ENCODE measurements around the gene ALB. TPM values are rescaled to one million over a fixed set of nuclear protein-coding genes. Genes with fewer than 3 reads are reported as not detected.

The ALB gene
- total RNA-seq, 1 donor from 2014 or later, result not detected

DNA sequence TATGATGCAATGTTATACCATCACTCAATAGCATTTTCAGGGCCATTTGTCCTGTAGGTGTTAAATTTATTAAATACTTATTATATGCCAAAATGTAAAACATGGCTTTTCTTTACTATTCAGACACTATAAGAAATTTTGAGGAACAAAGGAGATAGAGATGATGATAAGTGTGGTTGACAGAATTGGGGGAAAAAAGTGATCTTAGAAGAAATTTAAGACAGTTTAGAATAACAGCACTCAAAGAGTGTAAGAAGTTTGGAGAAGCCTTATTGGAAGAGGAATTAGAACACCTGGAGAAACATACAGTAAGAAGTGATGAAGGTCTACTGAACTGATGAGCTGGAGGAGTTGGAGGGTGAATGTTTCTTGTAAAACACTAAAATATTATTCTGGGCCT, 19.1 kb downstream of the ALB start:
- no peak for DNase-seq (ENCODE audit: low spot score)
- intact Hi-C loops (cut with DNase I), result no loop called here

GRCh38 chr4:73426666-73427065, 22.6 kb downstream of the ALB start:
- intact Hi-C loops (cut with DNase I), result no loop called here
- DNase-seq (ENCODE audit: low spot score), result no peak

DNA sequence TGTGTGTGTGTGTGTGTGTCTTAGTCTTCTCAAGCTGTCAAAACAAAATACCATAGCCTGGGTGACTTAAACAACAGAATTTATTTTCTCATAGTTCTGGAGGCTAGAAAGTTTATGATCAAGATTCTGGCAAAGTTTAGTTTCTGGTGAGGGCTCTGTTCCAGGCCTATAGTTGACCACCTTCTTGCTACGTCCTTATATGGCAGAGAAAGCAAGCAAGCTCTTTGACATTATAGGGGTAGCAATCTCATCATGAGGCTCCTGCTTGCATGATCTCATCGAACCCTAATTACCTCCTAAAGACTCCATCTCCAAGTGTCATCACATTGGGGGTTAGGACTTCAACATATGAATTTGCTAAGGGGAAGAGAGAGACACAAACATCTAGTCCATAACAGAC, 25.0 kb downstream of the ALB start:
- intact Hi-C loops (cut with DNase I), result no loop called here
- no peak for DNase-seq (ENCODE audit: low spot score)

DNA sequence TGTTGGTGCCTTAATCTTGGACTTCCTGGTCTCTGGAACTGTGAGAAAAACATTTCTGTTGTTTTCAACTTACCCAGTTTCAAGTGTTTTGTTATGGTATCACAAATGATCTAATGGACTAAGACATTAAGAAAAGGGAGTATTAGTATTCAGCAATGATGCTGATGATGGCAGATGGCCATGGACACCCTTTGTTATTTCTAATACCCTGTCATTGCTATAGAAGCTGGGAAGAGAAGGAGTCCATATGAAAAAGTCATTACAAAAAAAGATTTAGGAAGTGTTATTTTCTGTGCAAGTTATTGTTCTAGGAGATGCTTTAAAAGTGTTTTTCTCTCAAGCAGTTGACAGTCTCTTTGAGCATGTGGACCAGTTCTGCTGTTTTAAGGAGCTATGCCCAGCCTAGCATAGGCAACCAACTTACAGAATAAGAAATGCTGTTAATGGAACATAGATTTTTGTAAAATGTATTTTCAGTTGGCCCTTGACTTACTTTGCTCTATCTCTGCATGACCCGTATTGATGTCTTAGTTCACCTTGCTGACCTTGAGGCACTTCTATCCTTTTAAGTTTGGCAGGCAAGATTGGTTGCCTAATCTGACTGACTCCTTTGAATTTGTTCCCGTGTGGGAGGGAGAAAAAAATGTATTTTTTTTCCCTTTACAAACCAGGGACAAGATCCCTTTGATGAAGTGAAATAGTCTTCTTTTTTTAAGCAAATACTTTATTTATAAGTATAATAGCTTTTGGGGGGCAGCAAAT, 25.9 kb downstream of the ALB start:
- intact Hi-C loops (cut with DNase I), result no loop called here
- no peak for DNase-seq (ENCODE audit: low spot score)

DNA sequence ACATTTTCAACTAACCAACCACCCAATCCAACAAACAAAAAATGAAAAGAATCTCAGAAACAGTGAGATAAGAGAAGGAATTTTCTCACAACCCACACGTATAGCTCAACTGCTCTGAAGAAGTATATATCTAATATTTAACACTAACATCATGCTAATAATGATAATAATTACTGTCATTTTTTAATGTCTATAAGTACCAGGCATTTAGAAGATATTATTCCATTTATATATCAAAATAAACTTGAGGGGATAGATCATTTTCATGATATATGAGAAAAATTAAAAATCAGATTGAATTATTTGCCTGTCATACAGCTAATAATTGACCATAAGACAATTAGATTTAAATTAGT, 27.7 kb downstream of the ALB start:
- intact Hi-C loops (cut with DNase I), result no loop called here
- no peak for DNase-seq (ENCODE audit: low spot score)

DNA sequence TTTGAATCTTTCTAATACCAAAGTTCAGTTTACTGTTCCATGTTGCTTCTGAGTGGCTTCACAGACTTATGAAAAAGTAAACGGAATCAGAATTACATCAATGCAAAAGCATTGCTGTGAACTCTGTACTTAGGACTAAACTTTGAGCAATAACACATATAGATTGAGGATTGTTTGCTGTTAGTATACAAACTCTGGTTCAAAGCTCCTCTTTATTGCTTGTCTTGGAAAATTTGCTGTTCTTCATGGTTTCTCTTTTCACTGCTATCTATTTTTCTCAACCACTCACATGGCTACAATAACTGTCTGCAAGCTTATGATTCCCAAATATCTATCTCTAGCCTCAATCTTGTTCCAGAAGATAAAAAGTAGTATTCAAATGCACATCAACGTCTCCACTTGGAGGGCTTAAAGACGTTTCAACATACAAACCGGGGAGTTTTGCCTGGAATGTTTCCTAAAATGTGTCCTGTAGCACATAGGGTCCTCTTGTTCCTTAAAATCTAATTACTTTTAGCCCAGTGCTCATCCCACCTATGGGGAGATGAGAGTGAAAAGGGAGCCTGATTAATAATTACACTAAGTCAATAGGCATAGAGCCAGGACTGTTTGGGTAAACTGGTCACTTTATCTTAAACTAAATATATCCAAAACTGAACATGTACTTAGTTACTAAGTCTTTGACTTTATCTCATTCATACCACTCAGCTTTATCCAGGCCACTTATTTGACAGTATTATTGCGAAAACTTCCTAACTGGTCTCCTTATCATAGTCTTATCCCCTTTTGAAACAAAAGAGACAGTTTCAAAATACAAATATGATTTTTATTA, 28.3 kb downstream of the ALB start:
- intact Hi-C loops (cut with DNase I), result no loop called here
- no peak for DNase-seq (ENCODE audit: low spot score)

DNA sequence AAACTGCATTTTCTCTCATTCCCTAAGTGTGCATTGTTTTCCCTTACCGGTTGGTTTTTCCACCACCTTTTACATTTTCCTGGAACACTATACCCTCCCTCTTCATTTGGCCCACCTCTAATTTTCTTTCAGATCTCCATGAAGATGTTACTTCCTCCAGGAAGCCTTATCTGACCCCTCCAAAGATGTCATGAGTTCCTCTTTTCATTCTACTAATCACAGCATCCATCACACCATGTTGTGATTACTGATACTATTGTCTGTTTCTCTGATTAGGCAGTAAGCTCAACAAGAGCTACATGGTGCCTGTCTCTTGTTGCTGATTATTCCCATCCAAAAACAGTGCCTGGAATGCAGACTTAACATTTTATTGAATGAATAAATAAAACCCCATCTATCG, 29.1 kb downstream of the ALB start:
- no peak for DNase-seq (ENCODE audit: low spot score)
- intact Hi-C loops (cut with DNase I), result no loop called here

GRCh38 chr4:73434311-73434710, 30.2 kb downstream of the ALB start:
- no peak for DNase-seq (ENCODE audit: low spot score)
- intact Hi-C loops (cut with DNase I), result no loop called here

DNA sequence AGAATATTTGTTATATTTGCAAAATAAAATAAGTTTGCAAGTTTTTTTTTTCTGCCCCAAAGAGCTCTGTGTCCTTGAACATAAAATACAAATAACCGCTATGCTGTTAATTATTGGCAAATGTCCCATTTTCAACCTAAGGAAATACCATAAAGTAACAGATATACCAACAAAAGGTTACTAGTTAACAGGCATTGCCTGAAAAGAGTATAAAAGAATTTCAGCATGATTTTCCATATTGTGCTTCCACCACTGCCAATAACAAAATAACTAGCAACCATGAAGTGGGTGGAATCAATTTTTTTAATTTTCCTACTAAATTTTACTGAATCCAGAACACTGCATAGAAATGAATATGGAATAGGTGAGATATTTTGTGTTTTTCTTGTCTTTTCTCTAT, 31.9 kb downstream of the ALB start, which contains the start of gene AFP:
Gene AFP, plus strand, starts transcription at position 238 of the 400 bp plus-strand sequence. Its CDS starts 42 bp downstream, at position 280.
- DNase-seq (ENCODE audit: low spot score), result no peak
- intact Hi-C loops (cut with DNase I), result no loop called here

DNA sequence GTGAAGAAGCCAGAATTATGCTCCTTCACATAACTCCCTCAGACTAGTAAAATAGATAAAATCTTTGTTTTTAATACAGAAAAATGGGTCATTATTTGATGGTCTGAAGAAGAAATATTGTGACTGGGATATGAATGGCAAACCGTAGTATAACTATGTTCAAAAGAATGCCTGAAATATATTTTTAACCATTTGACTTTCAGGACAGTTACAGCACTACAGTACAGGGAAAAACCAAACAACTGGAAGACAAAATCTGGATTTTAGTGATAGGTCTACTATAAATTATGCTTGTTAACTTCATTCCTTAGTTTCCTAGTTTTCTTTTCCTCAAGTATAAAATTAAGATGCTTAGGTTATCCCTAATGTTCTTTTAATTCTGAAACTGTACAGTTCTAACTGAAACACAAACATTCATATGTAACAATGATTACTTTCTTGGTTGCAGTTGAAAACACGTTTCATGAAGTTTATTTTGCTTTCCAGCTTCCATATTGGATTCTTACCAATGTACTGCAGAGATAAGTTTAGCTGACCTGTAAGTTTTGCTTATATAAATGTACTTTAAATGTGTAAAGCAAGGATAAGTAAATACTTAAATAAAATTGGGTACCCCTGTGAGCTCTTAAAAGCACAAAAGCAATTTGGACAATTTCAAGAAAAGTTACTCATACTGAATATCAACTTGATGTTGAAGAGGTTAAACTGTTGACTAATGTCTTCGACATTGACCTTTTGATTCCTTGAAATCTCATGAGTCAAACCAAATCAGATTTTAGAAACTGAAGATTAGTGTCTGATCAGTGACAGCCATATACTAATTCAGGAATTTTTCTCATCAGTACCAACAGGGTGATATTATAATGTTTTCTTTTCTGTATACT, 32.8 kb downstream of the ALB start:
- no peak for DNase-seq (ENCODE audit: low spot score)
- intact Hi-C loops (cut with DNase I), result no loop called here

GRCh38 chr4:73437558-73437956, 33.5 kb downstream of the ALB start:
- no peak for DNase-seq (ENCODE audit: low spot score)
- intact Hi-C loops (cut with DNase I), result no loop called here

GRCh38 chr4:73438048-73438447, 34.0 kb downstream of the ALB start:
- no peak for DNase-seq (ENCODE audit: low spot score)
- intact Hi-C loops (cut with DNase I), result no loop called here

DNA sequence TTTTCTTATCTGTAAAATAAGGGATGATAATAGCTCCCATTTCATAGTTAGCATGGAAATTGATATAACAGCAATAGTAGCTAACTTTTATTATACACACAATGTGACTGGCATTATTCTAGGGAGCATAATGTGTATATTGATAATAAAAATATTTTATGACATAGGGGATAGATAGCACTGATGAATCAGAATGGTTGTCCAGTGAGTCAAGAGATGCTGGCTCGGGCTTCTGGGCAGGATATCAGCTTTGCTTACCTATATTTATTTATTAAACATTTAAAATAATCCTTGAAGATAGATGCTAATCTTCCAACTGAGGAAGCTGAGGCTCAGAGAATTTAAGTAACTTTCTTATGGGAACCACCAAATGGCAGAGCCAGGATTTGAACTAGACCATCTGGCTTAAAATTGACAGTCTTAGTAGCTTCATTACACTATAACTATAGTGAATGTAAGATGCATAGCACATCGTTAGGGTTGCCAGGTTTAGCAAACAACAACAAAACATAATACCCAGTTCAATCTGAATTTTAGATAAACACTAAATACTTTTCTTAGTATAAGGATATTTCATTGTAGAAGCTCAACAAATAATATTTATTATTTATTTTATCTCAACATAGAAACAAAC, 34.6 kb downstream of the ALB start:
- intact Hi-C loops (cut with DNase I), result no loop called here
- DNase-seq (ENCODE audit: low spot score), result no peak

DNA sequence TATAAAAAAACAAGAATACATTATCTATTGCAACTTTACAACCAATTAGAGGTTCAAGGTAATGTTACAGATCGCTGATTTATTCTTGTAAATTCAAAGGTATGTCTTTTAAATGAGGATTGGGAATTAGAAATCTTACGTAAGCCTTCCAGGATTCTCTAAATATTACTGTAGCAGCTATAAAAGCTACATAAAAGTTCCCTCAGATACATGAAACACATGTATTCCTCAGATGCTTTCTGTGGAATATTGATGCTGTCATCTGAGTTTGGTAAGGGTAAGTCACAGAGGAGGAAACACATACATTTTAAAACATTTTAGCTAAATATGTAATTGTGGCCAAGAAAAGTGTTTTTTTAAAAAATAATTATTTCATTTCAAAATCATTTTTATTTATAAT, 35.4 kb downstream of the ALB start:
- DNase-seq (ENCODE audit: low spot score), result no peak
- intact Hi-C loops (cut with DNase I), result no loop called here

- intact Hi-C loops (cut with DNase I), result no loop called here
- DNase-seq (ENCODE audit: low spot score), result no peak
Measured at GRCh38 chr4:73439991-73440390, 35.9 kb downstream of the ALB start.

DNA sequence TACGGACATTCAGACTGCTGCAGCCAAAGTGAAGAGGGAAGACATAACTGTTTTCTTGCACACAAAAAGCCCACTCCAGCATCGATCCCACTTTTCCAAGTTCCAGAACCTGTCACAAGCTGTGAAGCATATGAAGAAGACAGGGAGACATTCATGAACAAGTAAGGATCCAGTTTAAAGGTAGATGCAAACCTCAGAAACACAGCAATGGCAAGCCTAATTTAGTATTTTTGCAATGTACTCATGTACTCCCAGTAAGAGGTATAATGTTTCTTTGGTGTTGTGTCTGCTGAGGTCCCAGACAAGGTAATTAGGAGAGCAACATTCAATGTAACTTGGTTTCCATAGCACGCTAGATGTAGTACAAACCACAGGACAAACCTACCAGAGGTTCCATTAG, 36.6 kb downstream of the ALB start:
- intact Hi-C loops (cut with DNase I), result no loop called here
- no peak for DNase-seq (ENCODE audit: low spot score)

- intact Hi-C loops (cut with DNase I), result no loop called here
- DNase-seq (ENCODE audit: low spot score), result no peak
Measured at GRCh38 chr4:73442275-73442674, 38.2 kb downstream of the ALB start.

DNA sequence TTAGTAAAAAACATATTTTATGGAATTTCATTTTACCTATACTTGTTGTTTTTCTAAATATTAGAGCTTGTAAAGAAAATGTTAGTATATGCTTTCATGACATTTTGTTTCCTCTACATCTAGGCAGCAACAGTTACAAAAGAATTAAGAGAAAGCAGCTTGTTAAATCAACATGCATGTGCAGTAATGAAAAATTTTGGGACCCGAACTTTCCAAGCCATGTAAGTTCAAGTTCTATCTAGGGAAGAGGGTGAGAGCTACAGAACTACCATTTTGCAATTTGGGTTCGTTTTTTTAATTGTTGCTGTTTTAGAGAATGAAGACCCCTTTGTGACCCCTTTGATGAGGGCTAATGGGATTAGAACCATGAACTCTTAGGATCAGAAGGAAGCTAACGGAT, 39.1 kb downstream of the ALB start:
- intact Hi-C loops (cut with DNase I), result no loop called here
- DNase-seq (ENCODE audit: low spot score), result no peak

DNA sequence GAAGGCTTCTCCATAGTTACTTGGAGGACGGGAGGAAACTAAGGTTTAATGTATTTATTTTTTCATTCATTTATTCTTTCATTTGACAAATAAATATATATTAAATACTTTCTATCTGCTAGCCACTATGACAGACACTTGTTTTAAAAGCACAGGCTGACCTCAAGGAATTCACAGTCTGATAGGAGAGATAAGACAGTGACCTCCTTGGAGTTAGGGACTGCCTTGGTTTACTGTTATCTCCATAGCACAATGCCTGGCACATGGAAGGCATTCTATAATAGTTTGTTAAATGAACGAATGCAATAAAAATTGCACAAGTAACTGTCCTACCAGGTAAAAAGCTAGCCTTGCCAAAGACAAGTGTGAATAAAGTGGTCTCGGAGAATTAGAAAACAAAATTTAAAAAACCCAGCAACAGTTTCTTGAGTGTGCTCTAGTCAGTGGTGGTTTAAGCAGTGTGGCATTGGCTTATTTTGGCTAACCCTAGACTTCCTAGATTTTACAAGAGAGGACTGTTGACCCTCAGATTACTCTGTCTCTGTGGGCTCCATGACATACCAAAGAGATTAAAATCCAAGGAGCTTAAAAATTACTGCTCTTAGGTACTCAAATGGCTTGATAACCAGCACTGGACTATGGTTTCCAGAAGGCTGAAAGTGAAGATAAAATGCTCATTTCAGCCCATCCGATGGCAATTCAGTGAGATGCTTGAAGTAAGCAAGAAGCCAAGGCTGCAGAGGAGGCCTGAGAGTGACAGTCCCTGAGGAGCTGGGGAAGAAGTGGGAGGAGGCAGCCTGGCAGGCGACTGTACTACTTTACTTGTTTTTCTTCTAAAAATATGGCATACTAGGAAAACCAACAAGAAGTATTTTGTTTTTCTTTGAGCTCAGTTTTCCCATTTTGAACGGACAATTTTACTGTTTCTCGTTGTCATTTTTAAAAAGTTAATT, 41.6 kb downstream of the ALB start:
- intact Hi-C loops (cut with DNase I), result no loop called here

More for the DNA sequence above, 41.6 kb downstream of the ALB start:
- no peak for DNase-seq (ENCODE audit: low spot score)
